MM.1S (cell line): ENCODE results near the gene COL5A2.

Source experiments
- DNase-seq: peaks from one replicate; pipeline ENCODE4 v3.0.0-alpha.2; 2015
- H2AFZ ChIP-seq: fragments of 300-600 bp; sonication (generic); 2 replicates; pipeline ENCODE4 v1.6.0; 2016; ENCODE audit warnings: antibody characterized with exemption, low read length
- H3F3A ChIP-seq: fragments of 300-600 bp; sonication (generic); 2 replicates; pipeline ENCODE4 v1.6.1; 2016; ENCODE audit warnings: mild to moderate bottlenecking, antibody characterized with exemption, low read length, moderate library complexity, mixed read lengths; ENCODE audit not compliant: insufficient read depth
- H3K27ac ChIP-seq: fragments of 300-600 bp; sonication (generic); 2 replicates; pipeline ENCODE4 v1.5.1; 2016; ENCODE audit warnings: mild to moderate bottlenecking, low read length
- H3K27me3 ChIP-seq: fragments of 300-600 bp; sonication (generic); replicated peaks from 2 replicates; pipeline ENCODE4 v1.6.0; 2016; ENCODE audit warnings: low read length; ENCODE audit not compliant: insufficient read depth
- H3K36me3 ChIP-seq: fragments of 300-600 bp; sonication (generic); replicated peaks from 2 replicates; pipeline ENCODE4 v1.6.1; 2016; ENCODE audit warnings: mild to moderate bottlenecking, low read length, mixed read lengths; ENCODE audit not compliant: insufficient read depth
- H3K4me1 ChIP-seq: fragments of 300-600 bp; sonication (generic); 2 replicates; pipeline ENCODE4 v1.6.1; 2016; ENCODE audit warnings: low read length, mixed read lengths
- H3K4me2 ChIP-seq: fragments of 300-600 bp; sonication (generic); 2 replicates; pipeline ENCODE4 v1.6.0; 2016; ENCODE audit warnings: low read depth, low read length
- H3K4me3 ChIP-seq: fragments of 300-600 bp; sonication (generic); 2 replicates; pipeline ENCODE4 v1.5.1; 2016; ENCODE audit warnings: low read length, mixed read lengths
- H3K79me2 ChIP-seq: fragments of 300-600 bp; sonication (generic); 2 replicates; pipeline ENCODE4 v1.6.1; 2016; ENCODE audit warnings: mixed run types, low read length, mixed read lengths
- H3K9ac ChIP-seq: fragments of 300-600 bp; sonication (generic); 2 replicates; pipeline ENCODE4 v1.6.1; 2016; ENCODE audit warnings: low read length, mixed read lengths
- H3K9me2 ChIP-seq: fragments of 300-600 bp; sonication (generic); replicated peaks from 2 replicates; pipeline ENCODE4 v1.6.1; 2016; ENCODE audit warnings: mild to moderate bottlenecking, low read length, mixed read lengths; ENCODE audit not compliant: insufficient read depth
- H3K9me3 ChIP-seq: fragments of 300-600 bp; sonication (generic); replicated peaks from 2 replicates; pipeline ENCODE4 v1.6.1; 2016; ENCODE audit warnings: mild to moderate bottlenecking, low read length, mixed read lengths; ENCODE audit not compliant: insufficient read depth
- H4K20me1 ChIP-seq: fragments of 300-600 bp; sonication (generic); 2 replicates; pipeline ENCODE4 v1.6.1; 2016; ENCODE audit warnings: mild to moderate bottlenecking, low read length, moderate library complexity, mixed read lengths; ENCODE audit not compliant: insufficient read depth
- EZH2 ChIP-seq: fragments of 300-600 bp; sonication (generic); optimal IDR thresholded peaks from 2 replicates; pipeline ENCODE3; 2017; ENCODE audit warnings: low read depth, mild to moderate bottlenecking, antibody characterized with exemption, low read length, mixed read lengths
- EZH2phosphoT487 ChIP-seq: fragments of 300-600 bp; sonication (generic); IDR thresholded peaks from 2 replicates; pipeline ENCODE4 v1.6.1; 2018; ENCODE audit warnings: antibody characterized with exemption, low read length
- TF ChIP-seq, protein P1 (sequence below): fragments of 300-600 bp; sonication (generic); IDR thresholded peaks from 2 replicates; pipeline ENCODE4 v1.5.1; 2016; ENCODE audit warnings: antibody characterized with exemption, low read length, mixed read lengths

COL5A2 gene

GRCh38 chr2:189082376-189082975, 97.1 kb downstream of the COL5A2 start:
- no peak overlapping the region for H3K9ac ChIP-seq
- no peak overlapping the region for H2AFZ ChIP-seq
- H3F3A ChIP-seq, result no peaks in the 10 kb centered on the region
- no peak overlapping the region for H3K4me3 ChIP-seq
- no peaks in the 10 kb centered on the region for H3K4me1 ChIP-seq
- H3K36me3 ChIP-seq, result no peaks in the 10 kb centered on the region
- no peaks in the 10 kb centered on the region for H3K9me3 ChIP-seq
- TF ChIP-seq EZH2phosphoT487 (no peak), EZH2 (no peak)
- TF ChIP-seq, protein P1, sequence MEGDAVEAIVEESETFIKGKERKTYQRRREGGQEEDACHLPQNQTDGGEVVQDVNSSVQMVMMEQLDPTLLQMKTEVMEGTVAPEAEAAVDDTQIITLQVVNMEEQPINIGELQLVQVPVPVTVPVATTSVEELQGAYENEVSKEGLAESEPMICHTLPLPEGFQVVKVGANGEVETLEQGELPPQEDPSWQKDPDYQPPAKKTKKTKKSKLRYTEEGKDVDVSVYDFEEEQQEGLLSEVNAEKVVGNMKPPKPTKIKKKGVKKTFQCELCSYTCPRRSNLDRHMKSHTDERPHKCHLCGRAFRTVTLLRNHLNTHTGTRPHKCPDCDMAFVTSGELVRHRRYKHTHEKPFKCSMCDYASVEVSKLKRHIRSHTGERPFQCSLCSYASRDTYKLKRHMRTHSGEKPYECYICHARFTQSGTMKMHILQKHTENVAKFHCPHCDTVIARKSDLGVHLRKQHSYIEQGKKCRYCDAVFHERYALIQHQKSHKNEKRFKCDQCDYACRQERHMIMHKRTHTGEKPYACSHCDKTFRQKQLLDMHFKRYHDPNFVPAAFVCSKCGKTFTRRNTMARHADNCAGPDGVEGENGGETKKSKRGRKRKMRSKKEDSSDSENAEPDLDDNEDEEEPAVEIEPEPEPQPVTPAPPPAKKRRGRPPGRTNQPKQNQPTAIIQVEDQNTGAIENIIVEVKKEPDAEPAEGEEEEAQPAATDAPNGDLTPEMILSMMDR, result no peak
- H3K27ac ChIP-seq, result no peak overlapping the region
- no peak for DNase-seq
- H3K4me2 ChIP-seq, result no peak overlapping the region
- H3K27me3 ChIP-seq, result no peaks in the 10 kb centered on the region
- no peaks in the 10 kb centered on the region for H3K9me2 ChIP-seq
- H4K20me1 ChIP-seq, result no peaks in the 10 kb centered on the region
- H3K79me2 ChIP-seq, result no peaks in the 10 kb centered on the region

DNA sequence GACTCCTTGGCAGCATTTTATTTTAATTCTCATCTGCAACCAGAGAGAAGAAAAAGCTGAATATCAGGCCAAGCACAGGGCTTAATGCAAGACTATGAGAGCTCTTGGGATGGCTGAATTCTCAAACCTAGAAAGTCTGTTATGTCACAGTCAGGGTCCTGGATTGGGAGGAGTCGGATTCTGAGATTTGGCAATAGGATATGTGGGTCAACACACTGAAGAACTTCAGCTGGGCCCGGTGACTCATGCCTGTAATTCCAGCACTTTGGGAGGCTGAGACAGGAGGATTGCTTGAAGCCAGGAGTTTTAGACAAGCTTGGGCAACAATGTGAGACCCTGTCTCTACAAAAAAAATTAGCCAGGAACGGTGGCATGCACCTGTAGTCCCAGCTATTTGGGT, 103.0 kb downstream of the COL5A2 start:
- Histone ChIP-seq H3K4me2 (no peak overlapping the region), H3K4me1 (no peaks in the 10 kb centered on the region), H4K20me1 (no peaks in the 10 kb centered on the region), H3K9ac (no peak overlapping the region), H2AFZ (no peak overlapping the region), H3K79me2 (no peaks in the 10 kb centered on the region), H3K9me2 (no peaks in the 10 kb centered on the region), H3F3A (no peaks in the 10 kb centered on the region), H3K27me3 (no peaks in the 10 kb centered on the region), H3K4me3 (no peak overlapping the region), H3K9me3 (no peaks in the 10 kb centered on the region), H3K36me3 (no peaks in the 10 kb centered on the region), H3K27ac (no peak overlapping the region)
- TF ChIP-seq, protein P1, result no peak
- no peak for TF ChIP-seq EZH2phosphoT487
- no peak for TF ChIP-seq EZH2
- DNase-seq, result no peak

GRCh38 chr2:189076120-189076519, 103.4 kb downstream of the COL5A2 start:
- no peak overlapping the region for H3K9ac ChIP-seq
- H3K9me3 ChIP-seq, result no peaks in the 10 kb centered on the region
- H3K4me3 ChIP-seq, result no peak overlapping the region
- H3K79me2 ChIP-seq, result no peaks in the 10 kb centered on the region
- H3K27ac ChIP-seq, result no peak overlapping the region
- H3K9me2 ChIP-seq, result no peaks in the 10 kb centered on the region
- no peak overlapping the region for H2AFZ ChIP-seq
- H3K27me3 ChIP-seq, result no peaks in the 10 kb centered on the region
- no peak for TF ChIP-seq EZH2phosphoT487
- no peak for TF ChIP-seq EZH2
- TF ChIP-seq, protein P1, result no peak
- H3K36me3 ChIP-seq, result no peaks in the 10 kb centered on the region
- H3F3A ChIP-seq, result no peaks in the 10 kb centered on the region
- no peaks in the 10 kb centered on the region for H4K20me1 ChIP-seq
- no peak overlapping the region for H3K4me2 ChIP-seq
- H3K4me1 ChIP-seq, result no peaks in the 10 kb centered on the region
- no peak for DNase-seq
